Suprapubic skin (tissue), 4 donors: ENCODE results near the gene MAP2. TPM values are rescaled to one million over a fixed set of nuclear protein-coding genes. Genes with fewer than 3 reads are reported as not detected.

ENCODE experiments used
- DNase-seq, 2 donors: peaks; one replicate each; pipeline ENCODE4 v3.0.0-alpha.2; 2019; ENCODE audit warnings: low spot score in 2 of 2
- H3K27ac ChIP-seq: fragments of 200-600 bp; sonication (generic); one replicate; pipeline ENCODE4 v1.5.1; 2019
- H3K27me3 ChIP-seq: fragments of 200-600 bp; sonication (generic); one replicate; pipeline ENCODE4 v1.5.1; 2019
- H3K36me3 ChIP-seq: fragments of 200-600 bp; sonication (generic); one replicate; pipeline ENCODE4 v1.5.1; 2019
- H3K4me1 ChIP-seq: fragments of 200-600 bp; sonication (generic); one replicate; pipeline ENCODE4 v1.5.1; 2019
- H3K4me3 ChIP-seq: fragments of 200-600 bp; sonication (generic); one replicate; pipeline ENCODE4 v1.5.1; 2019; ENCODE audit warnings: mild to moderate bottlenecking
- H3K9me3 ChIP-seq: fragments of 200-600 bp; sonication (generic); one replicate; pipeline ENCODE4 v1.5.1; 2019
- CTCF ChIP-seq, 2 donors: fragments of 200-600 bp in 1 of 2; fragments of 450-650 bp in 1 of 2; sonication (generic) in 1 of 2; IDR thresholded peaks; one replicate each; pipeline ENCODE4 v1.5.1; 2016 to 2019; ENCODE audit warnings: antibody characterized with exemption in 2 of 2, mild to moderate bottlenecking in 1 of 2, moderate library complexity in 1 of 2
- EP300 ChIP-seq: sonication (generic); formaldehyde crosslinking; IDR thresholded peaks from one replicate; pipeline ENCODE4 v1.6.1; 2017; ENCODE audit warnings: antibody characterized with exemption
- POLR2A ChIP-seq, 2 donors: fragments of 450-650 bp; IDR thresholded peaks; one replicate each; pipeline ENCODE4 v1.6.1; 2017; ENCODE audit warnings: antibody characterized with exemption in 2 of 2, mild to moderate bottlenecking in 2 of 2, moderate library complexity in 2 of 2
- POLR2AphosphoS5 ChIP-seq, 3 donors: sonication (generic); formaldehyde crosslinking; IDR thresholded peaks; one replicate each; pipeline ENCODE4 v1.6.1; 2017; ENCODE audit warnings: antibody characterized with exemption in 3 of 3
- WGBS: methylation state at CpG from one replicate; pipeline ENCODE4 v1.1.5; 2018; 5-methylcytosine and 5-hydroxymethylcytosine counted together
- total RNA-seq, 4 donors: library from RNA; depleted of rRNA; stranded (reverse); fragments of >200 nt; gene quantifications; one replicate each; pipeline ENCODE4 v1.1.0, GENCODE V29; 2016

Gene MAP2
- total RNA-seq, 4 donors from 2014 or later: 42.0 to 54.5 (median 47.1) TPM

- no peak overlapping the region for H3K4me3 ChIP-seq
- no peak overlapping the region for H3K27ac ChIP-seq
- H3K27me3 ChIP-seq: no peaks in the 10 kb centered on the region
- H3K36me3 ChIP-seq: no peaks in the 10 kb centered on the region
- H3K4me1 ChIP-seq: no peaks in the 10 kb centered on the region
- no peak for DNase-seq
- no peaks in the 10 kb centered on the region for H3K9me3 ChIP-seq
- 76% methylated on average over 2 of the region's 2 CpGs for WGBS
- TF ChIP-seq CTCF (IDR thresholded peaks at IDR 0.05) (no peak), POLR2A (IDR thresholded peaks at IDR 0.05) (no peak), POLR2AphosphoS5 (IDR thresholded peaks at IDR 0.05) (no peak), EP300 (no peak)
Measured at GRCh38 chr2:209726311-209726710, 302.5 kb downstream of the MAP2 start.

GRCh38 chr2:209727077-209727476 lies 303.2 kb downstream of the MAP2 start:
- no peak for TF ChIP-seq CTCF (IDR thresholded peaks at IDR 0.05)
- no peak for TF ChIP-seq POLR2AphosphoS5 (IDR thresholded peaks at IDR 0.05)
- no peak for TF ChIP-seq POLR2A (IDR thresholded peaks at IDR 0.05)
- no peak for TF ChIP-seq EP300

GRCh38 chr2:209734805-209735204 lies 311.0 kb downstream of the MAP2 start:
- Histone ChIP-seq H3K9me3 (no peaks in the 10 kb centered on the region), H3K27ac (no peak overlapping the region), H3K36me3 (no peaks in the 10 kb centered on the region), H3K4me3 (no peak overlapping the region), H3K4me1 (no peaks in the 10 kb centered on the region), H3K27me3 (no peaks in the 10 kb centered on the region)
- WGBS: 72% methylated on average over 3 of the region's 3 CpGs
- TF ChIP-seq EP300: no peak
- TF ChIP-seq POLR2AphosphoS5 (IDR thresholded peaks at IDR 0.05): no peak
- TF ChIP-seq POLR2A (IDR thresholded peaks at IDR 0.05): no peak
- no peak for DNase-seq

More at GRCh38 chr2:209727077-209727476, 303.2 kb downstream of the MAP2 start:
- Histone ChIP-seq H3K27ac (no peak overlapping the region), H3K36me3 (no peaks in the 10 kb centered on the region), H3K9me3 (no peaks in the 10 kb centered on the region), H3K4me3 (no peak overlapping the region), H3K4me1 (no peaks in the 10 kb centered on the region), H3K27me3 (no peaks in the 10 kb centered on the region)
- WGBS: 92% methylated on average over 2 of the region's 2 CpGs
- DNase-seq: no peak

GRCh38 chr2:209741953-209742352 lies 318.1 kb downstream of the MAP2 start:
- H3K4me1 ChIP-seq: no peaks in the 10 kb centered on the region
- DNase-seq: no peak
- no peaks in the 10 kb centered on the region for H3K9me3 ChIP-seq
- no peaks in the 10 kb centered on the region for H3K36me3 ChIP-seq
- H3K27me3 ChIP-seq: no peaks in the 10 kb centered on the region
- TF ChIP-seq POLR2A (IDR thresholded peaks at IDR 0.05) (no peak), EP300 (no peak), POLR2AphosphoS5 (IDR thresholded peaks at IDR 0.05) (no peak), CTCF (IDR thresholded peaks at IDR 0.05) (no peak)
- H3K4me3 ChIP-seq: no peak overlapping the region
- H3K27ac ChIP-seq: no peak overlapping the region
- 24% methylated on average over 1 of the region's 1 CpG for WGBS

- peaks cover 5% of the 10 kb centered on the region for H3K27me3 ChIP-seq
- DNase-seq: no peak
- no peak for TF ChIP-seq EP300
- TF ChIP-seq POLR2AphosphoS5 (IDR thresholded peaks at IDR 0.05): no peak
- no peak for TF ChIP-seq CTCF (IDR thresholded peaks at IDR 0.05)
- TF ChIP-seq POLR2A (IDR thresholded peaks at IDR 0.05): no peak
- no peak overlapping the region for H3K4me3 ChIP-seq
- no peak overlapping the region for H3K27ac ChIP-seq
- no peaks in the 10 kb centered on the region for H3K9me3 ChIP-seq
- WGBS: 34% methylated on average over 3 of the region's 3 CpGs
- H3K36me3 ChIP-seq: no peaks in the 10 kb centered on the region
- H3K4me1 ChIP-seq: no peaks in the 10 kb centered on the region
Measured at GRCh38 chr2:209753020-209753419, 329.2 kb downstream of the MAP2 start.

GRCh38 chr2:209757163-209757562 lies 333.3 kb downstream of the MAP2 start:
- no peak for DNase-seq

More at GRCh38 chr2:209757163-209757562, 333.3 kb downstream of the MAP2 start:
- Histone ChIP-seq H3K27me3 (peaks cover 5% of the 10 kb centered on the region), H3K36me3 (no peaks in the 10 kb centered on the region), H3K4me1 (no peaks in the 10 kb centered on the region), H3K4me3 (no peak overlapping the region), H3K9me3 (no peaks in the 10 kb centered on the region), H3K27ac (no peak overlapping the region)
- no peak for TF ChIP-seq CTCF (IDR thresholded peaks at IDR 0.05)
- TF ChIP-seq POLR2A (IDR thresholded peaks at IDR 0.05): no peak
- no peak for TF ChIP-seq POLR2AphosphoS5 (IDR thresholded peaks at IDR 0.05)
- TF ChIP-seq EP300: no peak
